OCI-LY3 (cell line): ENCODE results near the gene PAK1.

Source experiments
- H2AFZ ChIP-seq: fragments of 200-600, 300-600 bp; shearing (Covaris generic); 2 replicates; pipeline ENCODE4 v1.6.0; 2014; ENCODE audit warnings: antibody characterized with exemption, low read depth, low read length
- H3K27ac ChIP-seq: fragments of 200-600, 300-600 bp; sonication (generic); 2 replicates; pipeline ENCODE4 v1.5.1; 2014; ENCODE audit warnings: mild to moderate bottlenecking, low read length, moderate library complexity, mixed read lengths
- H3K27me3 ChIP-seq: fragments of 200-600, 300-600 bp; sonication (generic); 2 replicates; pipeline ENCODE4 v1.6.1; 2014; ENCODE audit warnings: low read depth, low read length, mixed read lengths
- H3K36me3 ChIP-seq: fragments of 200-600, 300-600 bp; sonication (generic); replicated peaks from 2 replicates; pipeline ENCODE3; 2014; ENCODE audit warnings: low read depth, low read length, mixed read lengths
- H3K4me1 ChIP-seq: fragments of 300-600, 200-600 bp; sonication (generic); 2 replicates; pipeline ENCODE4 v1.6.1; 2014; ENCODE audit warnings: low read length, mixed read lengths
- H3K4me2 ChIP-seq: fragments of 200-600, 300-600 bp; sonication (generic); 2 replicates; pipeline ENCODE4 v1.6.1; 2014; ENCODE audit warnings: low read length, mixed read lengths
- H3K4me3 ChIP-seq: fragments of 300-600, 200-600 bp; sonication (generic); 2 replicates; pipeline ENCODE4 v1.5.1; 2014; ENCODE audit warnings: antibody characterized with exemption, mild to moderate bottlenecking, low read length, moderate library complexity
- H3K79me2 ChIP-seq: fragments of 300-600, 200-600 bp; shearing (Covaris generic); 2 replicates; pipeline ENCODE4 v1.6.1; 2014; ENCODE audit warnings: mild to moderate bottlenecking, low read length, mixed read lengths
- H3K9ac ChIP-seq: fragments of 300-600, 200-600 bp; shearing (Covaris generic); 2 replicates; pipeline ENCODE4 v1.6.0; 2014; ENCODE audit warnings: mild to moderate bottlenecking, low read length, moderate library complexity
- H3K9me3 ChIP-seq: fragments of 200-600, 300-600 bp; shearing (Covaris generic); 2 replicates; pipeline ENCODE4 v1.6.1; 2014; ENCODE audit warnings: low read length, mixed read lengths; ENCODE audit not compliant: insufficient read depth
- H4K20me1 ChIP-seq: fragments of 200-600, 300-600 bp; sonication (generic); 2 replicates; pipeline ENCODE4 v1.6.1; 2016; ENCODE audit warnings: low read length, mixed read lengths; ENCODE audit not compliant: insufficient read depth
- EZH2phosphoT487 ChIP-seq: fragments of 200-600 bp; shearing (Covaris generic); IDR thresholded peaks from 2 replicates; pipeline ENCODE4 v1.6.1; 2018; ENCODE audit warnings: antibody characterized with exemption, mixed run types, low read depth
- TF ChIP-seq, protein P1 (sequence below): fragments of 200-600, 300-600 bp; sonication (generic); IDR thresholded peaks from 2 replicates; pipeline ENCODE4 v1.5.1; 2014; ENCODE audit warnings: antibody characterized with exemption, low read length, low read depth

PAK1 gene

DNA sequence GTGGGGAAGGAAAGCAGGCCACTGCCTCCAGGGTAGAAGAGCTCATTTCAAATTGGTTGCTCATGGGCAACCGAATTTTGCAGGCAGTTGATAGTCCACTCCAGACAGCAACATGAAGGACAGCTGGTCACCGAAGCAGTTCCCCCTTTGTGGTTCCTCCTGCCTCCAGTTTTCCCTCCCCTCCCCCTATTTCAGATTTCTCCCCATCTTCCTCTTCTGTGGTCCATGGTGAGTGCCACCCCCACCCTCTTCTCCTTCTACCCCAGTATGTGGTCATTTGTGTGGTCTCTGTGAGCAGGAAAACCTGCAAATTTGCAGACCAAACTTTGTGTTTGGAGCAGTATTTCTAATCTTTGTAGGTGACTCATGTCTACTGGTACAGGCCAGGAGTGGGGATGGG, 38.2 kb upstream of the PAK1 start:
- Histone ChIP-seq H4K20me1 (no peaks in the 10 kb centered on the region), H3K4me2 (no peak overlapping the region), H3K9ac (no peak overlapping the region), H3K4me1 (no peaks in the 10 kb centered on the region), H3K27me3 (peaks cover 5% of the 10 kb centered on the region; the same call in 1 of the 2 replicates), H3K79me2 (no peaks in the 10 kb centered on the region), H3K27ac (no peak overlapping the region), H3K4me3 (no peak overlapping the region), H3K9me3 (no peaks in the 10 kb centered on the region), H3K36me3 (no peaks in the 10 kb centered on the region), H2AFZ (no peak overlapping the region)
- TF ChIP-seq EZH2phosphoT487, result no peak
- TF ChIP-seq, protein P1, sequence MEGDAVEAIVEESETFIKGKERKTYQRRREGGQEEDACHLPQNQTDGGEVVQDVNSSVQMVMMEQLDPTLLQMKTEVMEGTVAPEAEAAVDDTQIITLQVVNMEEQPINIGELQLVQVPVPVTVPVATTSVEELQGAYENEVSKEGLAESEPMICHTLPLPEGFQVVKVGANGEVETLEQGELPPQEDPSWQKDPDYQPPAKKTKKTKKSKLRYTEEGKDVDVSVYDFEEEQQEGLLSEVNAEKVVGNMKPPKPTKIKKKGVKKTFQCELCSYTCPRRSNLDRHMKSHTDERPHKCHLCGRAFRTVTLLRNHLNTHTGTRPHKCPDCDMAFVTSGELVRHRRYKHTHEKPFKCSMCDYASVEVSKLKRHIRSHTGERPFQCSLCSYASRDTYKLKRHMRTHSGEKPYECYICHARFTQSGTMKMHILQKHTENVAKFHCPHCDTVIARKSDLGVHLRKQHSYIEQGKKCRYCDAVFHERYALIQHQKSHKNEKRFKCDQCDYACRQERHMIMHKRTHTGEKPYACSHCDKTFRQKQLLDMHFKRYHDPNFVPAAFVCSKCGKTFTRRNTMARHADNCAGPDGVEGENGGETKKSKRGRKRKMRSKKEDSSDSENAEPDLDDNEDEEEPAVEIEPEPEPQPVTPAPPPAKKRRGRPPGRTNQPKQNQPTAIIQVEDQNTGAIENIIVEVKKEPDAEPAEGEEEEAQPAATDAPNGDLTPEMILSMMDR, result no peak

DNA sequence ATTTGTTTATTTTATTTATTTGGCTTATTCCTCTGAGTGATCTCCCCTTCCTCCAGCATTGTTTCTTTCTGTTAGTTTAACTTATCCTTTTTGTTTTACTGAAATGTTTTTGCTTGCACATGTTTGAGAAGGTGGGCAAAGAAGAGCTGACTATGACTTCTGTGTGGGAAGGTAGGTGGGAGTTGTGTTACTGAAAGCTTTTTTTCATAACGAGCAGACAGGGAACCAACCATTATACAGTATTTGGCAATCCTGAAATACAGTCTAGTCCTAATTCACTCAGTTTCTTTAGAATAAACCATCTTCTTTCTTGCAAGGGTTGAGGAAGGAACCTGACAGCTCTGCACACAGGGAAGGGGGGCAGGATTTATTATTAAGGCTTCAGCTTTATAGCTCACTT, 37.0 kb upstream of the PAK1 start:
- Histone ChIP-seq H3K4me1 (no peaks in the 10 kb centered on the region), H3K4me3 (no peak overlapping the region), H3K79me2 (no peaks in the 10 kb centered on the region), H3K27me3 (peaks cover 5% of the 10 kb centered on the region; the same call in 1 of the 2 replicates), H3K4me2 (no peak overlapping the region), H3K9ac (no peak overlapping the region), H2AFZ (no peak overlapping the region), H3K27ac (no peak overlapping the region), H4K20me1 (no peaks in the 10 kb centered on the region), H3K36me3 (no peaks in the 10 kb centered on the region), H3K9me3 (no peaks in the 10 kb centered on the region)
- TF ChIP-seq, protein P1, result no peak
- no peak for TF ChIP-seq EZH2phosphoT487

DNA sequence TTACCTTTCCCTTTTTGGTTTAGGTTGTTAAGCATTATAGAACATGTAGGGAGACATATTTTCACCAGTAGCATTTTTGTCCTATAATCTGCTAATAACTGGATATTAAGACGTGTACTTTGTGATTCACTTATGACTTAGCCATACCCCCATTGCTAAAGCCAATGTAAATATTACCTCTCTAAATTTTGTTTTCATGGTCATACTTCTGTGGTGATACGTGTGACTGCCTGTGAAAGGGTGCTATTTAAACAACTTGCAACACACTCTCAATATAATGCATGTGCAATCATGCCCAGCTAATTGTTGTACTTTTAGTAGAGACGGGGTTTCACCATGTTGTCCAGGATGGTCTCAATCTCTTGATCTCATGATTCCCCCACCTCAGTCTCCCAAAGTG, 36.2 kb upstream of the PAK1 start:
- H2AFZ ChIP-seq, result no peak overlapping the region
- no peaks in the 10 kb centered on the region for H3K4me1 ChIP-seq
- H3K4me2 ChIP-seq, result no peak overlapping the region
- H3K4me3 ChIP-seq, result no peak overlapping the region
- H4K20me1 ChIP-seq, result no peaks in the 10 kb centered on the region
- H3K79me2 ChIP-seq, result no peaks in the 10 kb centered on the region
- H3K9me3 ChIP-seq, result no peaks in the 10 kb centered on the region
- H3K9ac ChIP-seq, result no peak overlapping the region
- no peaks in the 10 kb centered on the region for H3K36me3 ChIP-seq
- TF ChIP-seq, protein P1, result no peak
- TF ChIP-seq EZH2phosphoT487, result no peak
- H3K27me3 ChIP-seq, result peaks cover 5% of the 10 kb centered on the region; the same call in 1 of the 2 replicates
- H3K27ac ChIP-seq, result no peak overlapping the region

DNA sequence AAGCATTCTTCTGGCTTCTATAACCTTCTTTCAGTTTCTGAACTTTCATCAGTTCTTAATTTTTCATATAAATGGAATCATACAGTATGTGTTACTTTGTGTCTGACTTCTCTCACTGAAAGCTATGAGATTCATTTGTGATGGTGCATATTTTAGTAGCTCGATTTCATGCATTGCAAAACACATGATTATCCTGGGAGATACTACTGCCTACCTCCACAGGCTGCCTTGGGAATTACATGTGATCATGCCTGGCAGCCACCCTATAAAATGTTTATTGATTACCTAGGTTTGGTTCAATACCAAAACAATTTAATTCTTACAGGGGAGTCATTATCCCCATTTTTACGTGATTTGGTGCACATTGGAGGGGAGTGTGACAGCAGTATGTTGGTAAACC, 34.1 kb upstream of the PAK1 start:
- Histone ChIP-seq H2AFZ (no peak overlapping the region), H3K9ac (no peak overlapping the region), H3K27me3 (peaks cover 5% of the 10 kb centered on the region; the same call in 1 of the 2 replicates), H3K27ac (no peak overlapping the region), H3K79me2 (no peaks in the 10 kb centered on the region), H4K20me1 (no peaks in the 10 kb centered on the region), H3K4me1 (no peaks in the 10 kb centered on the region), H3K36me3 (no peaks in the 10 kb centered on the region), H3K4me3 (no peak overlapping the region), H3K9me3 (no peaks in the 10 kb centered on the region), H3K4me2 (no peak overlapping the region)
- TF ChIP-seq, protein P1, result no peak
- no peak for TF ChIP-seq EZH2phosphoT487
